Measurements from ENCODE around the gene COL4A1. TPM values are rescaled to one million over a fixed set of nuclear protein-coding genes. Genes with fewer than 3 reads are reported as not detected.
A peak's percentile ranks its signal among the peaks of the same experiment; 100 is the strongest.
"Not testable (repeated sequence)": the region's sequence is repeated elsewhere in the genome, so short reads cannot be mapped to it uniquely, and the experiment has no call there.

Gene COL4A1
- polyA plus RNA-seq, 1 experiment: 210 TPM

DNA sequence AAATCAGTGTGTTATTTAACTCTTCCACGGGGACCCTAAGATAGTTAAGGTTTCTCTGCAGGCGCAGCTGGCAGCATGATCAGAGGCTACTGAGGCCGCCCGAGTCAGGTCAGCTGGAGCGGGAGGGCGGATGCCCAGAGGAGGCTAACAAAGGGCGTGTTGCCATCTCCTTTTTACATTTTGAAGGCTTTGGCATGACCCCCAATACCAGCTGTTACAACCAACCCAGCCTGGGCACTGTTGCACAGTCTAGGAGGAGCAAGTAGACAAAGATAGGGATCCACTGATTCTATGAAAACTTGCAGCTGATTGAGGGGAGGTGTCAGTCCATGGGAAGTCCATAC, 15.8 kb upstream of the COL4A1 start:
- DNase-seq (ENCODE audit: low read depth, low spot score): no peak
- TF ChIP-seq, protein P1, sequence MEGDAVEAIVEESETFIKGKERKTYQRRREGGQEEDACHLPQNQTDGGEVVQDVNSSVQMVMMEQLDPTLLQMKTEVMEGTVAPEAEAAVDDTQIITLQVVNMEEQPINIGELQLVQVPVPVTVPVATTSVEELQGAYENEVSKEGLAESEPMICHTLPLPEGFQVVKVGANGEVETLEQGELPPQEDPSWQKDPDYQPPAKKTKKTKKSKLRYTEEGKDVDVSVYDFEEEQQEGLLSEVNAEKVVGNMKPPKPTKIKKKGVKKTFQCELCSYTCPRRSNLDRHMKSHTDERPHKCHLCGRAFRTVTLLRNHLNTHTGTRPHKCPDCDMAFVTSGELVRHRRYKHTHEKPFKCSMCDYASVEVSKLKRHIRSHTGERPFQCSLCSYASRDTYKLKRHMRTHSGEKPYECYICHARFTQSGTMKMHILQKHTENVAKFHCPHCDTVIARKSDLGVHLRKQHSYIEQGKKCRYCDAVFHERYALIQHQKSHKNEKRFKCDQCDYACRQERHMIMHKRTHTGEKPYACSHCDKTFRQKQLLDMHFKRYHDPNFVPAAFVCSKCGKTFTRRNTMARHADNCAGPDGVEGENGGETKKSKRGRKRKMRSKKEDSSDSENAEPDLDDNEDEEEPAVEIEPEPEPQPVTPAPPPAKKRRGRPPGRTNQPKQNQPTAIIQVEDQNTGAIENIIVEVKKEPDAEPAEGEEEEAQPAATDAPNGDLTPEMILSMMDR (IDR thresholded peaks at IDR 0.05; ENCODE audit: low read depth, low read length): no peak
- Histone ChIP-seq H3K27ac (ENCODE audit: low read depth, low read length) (peak overlapping the region; percentile 75), H3K4me3 (ENCODE audit: low read depth, low read length) (no peak overlapping the region), H3K9me3 (ENCODE audit: control insufficient read depth, insufficient read depth, low read length) (no peaks in the 10 kb centered on the region; the same call in 1 of the 2 replicates), H3K27me3 (ENCODE audit: control insufficient read depth, insufficient read depth, low read length) (no peaks in the 10 kb centered on the region)
- CTCF ChIA-PET: interaction anchor here (0.7 to 1.9 kb wide), 3 partner anchors 75 to 101 kb away, joined by 3 to 7 read pairs (median 3); no protein-coding TSS in a partner anchor
- POLR2A ChIA-PET: interaction anchor here (0.9 to 2.1 kb wide), 11 partner anchors 10 to 89 kb away, joined by 3 to 18 read pairs (median 7); partner anchors contain the start of genes COL4A1 and COL4A2

DNA sequence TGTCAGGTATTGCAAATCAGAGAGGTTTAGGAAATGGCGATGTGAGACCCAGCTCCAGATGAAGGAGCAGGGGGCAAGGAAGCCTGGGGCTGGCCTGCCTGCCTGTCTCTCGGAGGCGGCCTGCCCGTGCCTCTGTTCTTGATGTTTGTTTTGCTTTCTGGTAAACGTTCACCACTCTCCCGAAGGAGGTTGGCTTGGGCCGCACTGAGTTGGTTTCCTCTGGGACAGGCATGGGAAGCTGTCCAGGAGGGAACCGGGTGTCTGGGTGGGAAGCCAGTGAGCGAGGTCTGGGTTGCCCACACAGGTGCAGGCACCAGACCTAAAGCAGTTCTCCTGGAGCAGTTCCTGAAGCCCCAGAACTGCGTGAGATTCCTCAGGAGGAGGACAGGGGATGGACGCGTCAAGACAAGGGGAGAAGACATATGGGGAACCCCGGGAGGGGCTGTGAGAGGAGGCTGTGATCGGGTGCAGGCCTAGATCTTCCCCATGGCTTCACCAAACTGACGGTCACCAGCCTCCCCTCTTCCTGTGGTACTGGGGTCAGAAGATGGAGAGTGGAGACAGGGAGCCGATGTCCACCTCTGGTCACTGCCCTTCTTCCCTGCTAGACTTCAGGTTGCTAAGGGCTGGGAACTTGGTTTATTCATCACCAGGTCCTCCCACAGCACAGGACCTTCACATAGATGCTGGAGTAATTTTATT, 15.3 kb upstream of the COL4A1 start:
- no peak overlapping the region for H3K4me3 ChIP-seq (ENCODE audit: low read depth, low read length)
- peak overlapping the region; percentile 75 for H3K27ac ChIP-seq (ENCODE audit: low read depth, low read length)
- TF ChIP-seq, protein P1 (IDR thresholded peaks at IDR 0.05; ENCODE audit: low read depth, low read length): no peak
- no peaks in the 10 kb centered on the region; the same call in 1 of the 2 replicates for H3K9me3 ChIP-seq (ENCODE audit: control insufficient read depth, insufficient read depth, low read length)
- no peak for DNase-seq (ENCODE audit: low read depth, low spot score)
- H3K27me3 ChIP-seq (ENCODE audit: control insufficient read depth, insufficient read depth, low read length): no peaks in the 10 kb centered on the region
- POLR2A ChIA-PET: interaction anchor here (1.0 to 2.1 kb wide), 9 partner anchors 10 to 90 kb away, joined by 3 to 18 read pairs (median 8); partner anchors contain the start of genes COL4A1 and COL4A2
- CTCF ChIA-PET: interaction anchor here (0.8 kb wide), 1 partner anchor 101 kb away, joined by 3 read pairs; no protein-coding TSS in a partner anchor

GRCh38 chr13:110321573-110321972, 14.6 kb upstream of the COL4A1 start:
- POLR2A ChIA-PET; H3K27ac ChIP-seq (ENCODE audit: low read depth, low read length); H3K9me3 ChIP-seq (ENCODE audit: control insufficient read depth, insufficient read depth, low read length); CTCF ChIA-PET; DNase-seq (ENCODE audit: low read depth, low spot score); H3K4me3 ChIP-seq (ENCODE audit: low read depth, low read length); H3K27me3 ChIP-seq (ENCODE audit: control insufficient read depth, insufficient read depth, low read length): not testable (repeated sequence)

- no peak overlapping the region for H3K4me3 ChIP-seq (ENCODE audit: low read depth, low read length)
- no peaks in the 10 kb centered on the region for H3K27me3 ChIP-seq (ENCODE audit: control insufficient read depth, insufficient read depth, low read length)
- TF ChIP-seq, protein P1 (IDR thresholded peaks at IDR 0.05; ENCODE audit: low read depth, low read length): no peak
- ChIA-PET CTCF (no interaction called here), POLR2A (no interaction called here)
- no peak overlapping the region for H3K27ac ChIP-seq (ENCODE audit: low read depth, low read length)
- DNase-seq (ENCODE audit: low read depth, low spot score): no peak
- no peaks in the 10 kb centered on the region; the same call in 1 of the 2 replicates for H3K9me3 ChIP-seq (ENCODE audit: control insufficient read depth, insufficient read depth, low read length)
Measured at GRCh38 chr13:110320645-110321044, 13.7 kb upstream of the COL4A1 start.

DNA sequence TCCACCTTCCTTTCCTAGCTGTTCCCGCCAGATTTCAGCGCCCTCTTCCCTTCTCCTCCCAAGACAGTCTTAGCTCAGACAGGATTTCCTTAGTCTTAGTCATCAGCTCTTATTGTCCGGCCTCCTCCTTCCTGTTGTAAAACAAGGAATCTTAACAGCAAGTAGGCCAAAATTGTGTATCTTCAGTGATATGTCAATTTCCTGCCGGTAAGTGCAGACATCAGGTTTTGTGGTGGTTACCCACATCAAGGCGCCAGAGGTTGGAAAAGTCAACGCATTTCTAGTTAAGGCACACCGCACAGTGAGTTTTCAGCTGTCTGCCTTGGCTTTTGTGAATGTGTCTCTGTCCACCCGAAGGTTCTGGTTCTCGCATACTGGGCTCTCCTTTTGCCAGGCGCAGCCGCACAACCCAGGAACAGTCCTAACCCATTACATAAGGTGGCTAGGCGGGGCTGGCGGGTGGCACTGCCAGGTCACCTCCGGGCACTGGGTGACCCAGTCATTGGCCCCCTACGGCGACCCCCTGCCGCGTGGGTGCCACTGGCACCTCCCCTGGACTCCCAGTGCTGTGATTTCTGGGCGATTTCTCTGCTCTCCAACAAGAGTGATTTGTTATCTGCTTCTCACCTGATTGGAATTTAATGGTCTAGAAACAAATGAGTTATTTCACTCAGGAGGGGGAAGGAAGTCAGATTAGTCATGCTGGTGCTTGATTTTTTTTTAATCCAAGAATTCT, 13.0 kb upstream of the COL4A1 start:
- peak overlapping the region; percentile 84 for H3K27ac ChIP-seq (ENCODE audit: low read depth, low read length)
- TF ChIP-seq, protein P1 (IDR thresholded peaks at IDR 0.05; ENCODE audit: low read depth, low read length): no peak
- DNase-seq (ENCODE audit: low read depth, low spot score): no peak
- H3K9me3 ChIP-seq (ENCODE audit: control insufficient read depth, insufficient read depth, low read length): no peaks in the 10 kb centered on the region; the same call in 1 of the 2 replicates
- H3K27me3 ChIP-seq (ENCODE audit: control insufficient read depth, insufficient read depth, low read length): no peaks in the 10 kb centered on the region
- H3K4me3 ChIP-seq (ENCODE audit: low read depth, low read length): no peak overlapping the region
- ChIA-PET POLR2A (interaction anchor here (0.6 to 0.7 kb wide), 2 partner anchors 21 to 125 kb away, joined by 3 to 4 read pairs; no protein-coding TSS in a partner anchor), CTCF (no interaction called here)

All from AG04450 (cell line).